ENCODE results near the gene NCAPD3.
"Not testable (repeated sequence)": the region's sequence is repeated elsewhere in the genome, so short reads cannot be mapped to it uniquely, and the experiment has no call there.

NCAPD3 gene

GRCh38 chr11:134223836-134224709 is at the start of gene NCAPD3, which contains the start of gene VPS26B:
Gene NCAPD3, minus strand, starts transcription at chr11:134223967. Its CDS starts 41 bp downstream, at chr11:134223926.
Gene VPS26B, plus strand, starts transcription at chr11:134224671. Its CDS starts 452 bp downstream, at chr11:134225123.
- DNase-seq (ENCODE audit: low read depth) = peak; percentile 92

- no peak for DNase-seq (ENCODE audit: low read depth)
These were observed 49.5 kb upstream of the NCAPD3 start for GRCh38 chr11:134273317-134273712.

- peak; percentile 90 for DNase-seq (ENCODE audit: low read depth)
These were observed 48.9 kb upstream of the NCAPD3 start for GRCh38 chr11:134272381-134273316.

- no peak for DNase-seq (ENCODE audit: low read depth)
These were observed 48.2 kb upstream of the NCAPD3 start for GRCh38 chr11:134271978-134272377.

GRCh38 chr11:134270250-134270714 is 46.5 kb upstream of the NCAPD3 start:
- peak; percentile 78 for DNase-seq (ENCODE audit: low read depth)

GRCh38 chr11:134267966-134268365 is 44.2 kb upstream of the NCAPD3 start:
- no peak for DNase-seq (ENCODE audit: low read depth)

- DNase-seq (ENCODE audit: low read depth) = no peak
These were observed 43.7 kb upstream of the NCAPD3 start for GRCh38 chr11:134267461-134267860.

GRCh38 chr11:134266841-134267251 is 43.1 kb upstream of the NCAPD3 start:
- DNase-seq (ENCODE audit: low read depth) = peak; percentile 97

- no peak for DNase-seq (ENCODE audit: low read depth)
These were observed 42.7 kb upstream of the NCAPD3 start for GRCh38 chr11:134266440-134266839.

GRCh38 chr11:134264966-134265764 is 41.4 kb upstream of the NCAPD3 start:
- DNase-seq (ENCODE audit: low read depth) = no peak

GRCh38 chr11:134261626-134262488 is 38.1 kb upstream of the NCAPD3 start:
- peak; percentile 31 for DNase-seq (ENCODE audit: low read depth)

- DNase-seq (ENCODE audit: low read depth) = no peak
These were observed 37.2 kb upstream of the NCAPD3 start for GRCh38 chr11:134260983-134261382.

GRCh38 chr11:134260503-134260902 is 36.7 kb upstream of the NCAPD3 start:
- no peak for DNase-seq (ENCODE audit: low read depth)

- DNase-seq (ENCODE audit: low read depth) = no peak
These were observed 34.8 kb upstream of the NCAPD3 start for GRCh38 chr11:134258577-134258976.

- no peak for DNase-seq (ENCODE audit: low read depth)
These were observed 33.3 kb upstream of the NCAPD3 start for GRCh38 chr11:134257101-134257500.

- not testable (repeated sequence) for DNase-seq (ENCODE audit: low read depth)
These were observed 31.4 kb upstream of the NCAPD3 start for GRCh38 chr11:134255184-134255561.

GRCh38 chr11:134254433-134255183 is 30.8 kb upstream of the NCAPD3 start:
- no peak for DNase-seq (ENCODE audit: low read depth)

- DNase-seq (ENCODE audit: low read depth) = peak; percentile 95
These were observed 29.6 kb upstream of the NCAPD3 start, which contains the start of the genes ACAD8 and THYN1 for GRCh38 chr11:134253188-134253993. Gene ACAD8, plus strand, starts transcription at chr11:134253568. Its CDS starts 33 bp downstream, at chr11:134253601. Gene THYN1, minus strand, starts transcription at chr11:134253352. Its CDS starts 470 bp downstream, at chr11:134252882.
